Liver (tissue), 9 donors: Measurements from ENCODE around the gene CMIP. TPM values are rescaled to one million over a fixed set of nuclear protein-coding genes. Genes with fewer than 3 reads are reported as not detected.

Experiments used
- DNase-seq: peaks from one replicate; pipeline ENCODE4 v3.0.0-alpha.2; 2017; ENCODE audit warnings: low spot score
- H3K27ac ChIP-seq, 2 donors: one replicate each; pipeline ENCODE4 v1.7.0; 2013; ENCODE audit warnings: inconsistent platforms in 2 of 2, low read length in 2 of 2, control low read depth in 1 of 2, low read depth in 1 of 2, mild to moderate bottlenecking in 1 of 2
- H3K27me3 ChIP-seq, 4 donors: one replicate each; pipeline versions ENCODE4 v1.6.1 to v1.7.0; 2013; ENCODE audit warnings: low read length in 3 of 4, inconsistent platforms in 1 of 4, mild to moderate bottlenecking in 1 of 4, moderate library complexity in 1 of 4; ENCODE audit not compliant: control insufficient read depth in 4 of 4, insufficient read depth in 4 of 4
- H3K36me3 ChIP-seq, 4 donors: one replicate each; pipeline versions ENCODE4 v1.6.1 to v1.7.0; 2013; ENCODE audit warnings: low read length in 3 of 4, mild to moderate bottlenecking in 3 of 4, low read depth in 1 of 4, moderate library complexity in 1 of 4; ENCODE audit not compliant: control insufficient read depth in 4 of 4, insufficient read depth in 3 of 4
- H3K4me1 ChIP-seq, 4 donors: one replicate each; pipeline versions ENCODE4 v1.6.1 to v1.7.0; 2013; ENCODE audit warnings: low read length in 3 of 4, mild to moderate bottlenecking in 3 of 4, moderate library complexity in 1 of 4; ENCODE audit not compliant: control insufficient read depth in 4 of 4, insufficient read depth in 4 of 4
- H3K4me3 ChIP-seq, 3 donors: one replicate each; pipeline versions ENCODE4 v1.6.1 to v1.7.0; 2013; ENCODE audit warnings: low read length in 3 of 3, control low read depth in 1 of 3, low read depth in 1 of 3, mild to moderate bottlenecking in 1 of 3
- H3K9ac ChIP-seq, 2 donors: one replicate each; pipeline ENCODE4 v1.7.0; 2013; ENCODE audit warnings: low read length in 2 of 2, mild to moderate bottlenecking in 2 of 2, moderate library complexity in 2 of 2, control low read depth in 1 of 2, low read depth in 1 of 2
- H3K9me3 ChIP-seq, 4 donors: one replicate each; pipeline versions ENCODE4 v1.6.1 to v1.7.0; 2013; ENCODE audit warnings: low read length in 3 of 4; ENCODE audit not compliant: control insufficient read depth in 4 of 4
- CTCF ChIP-seq: fragments of 150-350 bp; IDR thresholded peaks from 2 replicates; pipeline ENCODE4 v1.5.1; 2017; ENCODE audit warnings: improper control_type of control experiment, low read depth, low read length; ENCODE audit not compliant: missing input control
- EGR1 ChIP-seq, 2 donors: IDR thresholded peaks; 2 replicates each; pipeline ENCODE4 v1.6.1; 2016 to 2018; ENCODE audit warnings: antibody characterized with exemption in 2 of 2, low read depth in 2 of 2
- FOXA1 ChIP-seq: IDR thresholded peaks from 2 replicates; pipeline ENCODE4 v1.6.1; 2016; ENCODE audit warnings: antibody characterized with exemption
- GABPA ChIP-seq, 2 donors: IDR thresholded peaks in 1 of 2; conservative IDR thresholded peaks in 1 of 2; 2 replicates each; pipeline ENCODE4 v1.6.1; 2016; ENCODE audit warnings: antibody characterized with exemption in 2 of 2, mild to moderate bottlenecking in 1 of 2, moderate library complexity in 1 of 2
- HNF4G ChIP-seq: IDR thresholded peaks from 2 replicates; pipeline ENCODE4 v1.6.1; 2016; ENCODE audit warnings: antibody characterized with exemption
- JUND ChIP-seq, 2 donors: IDR thresholded peaks; 2 replicates each; pipeline ENCODE4 v1.6.1; 2016; ENCODE audit warnings: antibody characterized with exemption in 2 of 2
- NR2F2 ChIP-seq: IDR thresholded peaks from 2 replicates; pipeline ENCODE4 v1.6.1; 2016; ENCODE audit warnings: antibody characterized with exemption
- REST ChIP-seq: IDR thresholded peaks from 2 replicates; pipeline ENCODE4 v1.6.1; 2016; ENCODE audit warnings: antibody characterized with exemption, mild to moderate bottlenecking
- SP1 ChIP-seq: IDR thresholded peaks from 2 replicates; pipeline ENCODE4 v1.6.1; 2018; ENCODE audit warnings: antibody characterized with exemption, mild to moderate bottlenecking
- TAF1 ChIP-seq: conservative IDR thresholded peaks from 2 replicates; pipeline ENCODE4 v1.6.1; 2016; ENCODE audit warnings: antibody characterized with exemption, mild to moderate bottlenecking
- YY1 ChIP-seq: IDR thresholded peaks from 2 replicates; pipeline ENCODE4 v1.6.1; 2016; ENCODE audit warnings: antibody characterized with exemption, mild to moderate bottlenecking
- WGBS: extraction: QIAGEN DNeasy Blood & Tissue Kit; methylation state at CpG from one replicate; pipeline ENCODE4 v1.1.7; 2013; 5-methylcytosine and 5-hydroxymethylcytosine counted together
- polyA plus RNA-seq, 2 donors: library from polyadenylated mRNA; stranded (reverse) in 1 of 2; unstranded in 1 of 2; fragments of 200-250 nt in 1 of 2; fragments of >200 nt in 1 of 2; fragmentation: Nextera tagmentation in 1 of 2; extraction: Ambion mirVana in 1 of 2; gene quantifications; one replicate each; pipeline versions ENCODE4 v1.2.1 to v1.2.3, GENCODE V29; 2013 to 2015
- total RNA-seq, 2 donors: library from RNA; depleted of rRNA; stranded (reverse); fragments of >200 nt; gene quantifications; one replicate each; pipeline ENCODE4 v1.2.3, GENCODE V29; 2014
- donor health status: healthy.
- donor health status: healthy.
- donor health status: healthy.
- donor health status: healthy.
- donor health status: healthy.

The CMIP gene
- total and polyA plus RNA-seq, 4 donors = 1.7 to 15.6 (median 10.1) TPM

- Histone ChIP-seq H3K36me3 (peaks cover 0 to 3% (median 0%) of the 10 kb centered on the region in 4 donors), H3K4me3 (no peak overlapping the region), H3K27ac (no peak overlapping the region), H3K27me3 (no peaks in the 10 kb centered on the region), H3K9me3 (no peaks in the 10 kb centered on the region), H3K4me1 (peaks cover 4 to 14% (median 10%) of the 10 kb centered on the region in 4 donors), H3K9ac (no peak overlapping the region)
- no peak for DNase-seq
- TF ChIP-seq FOXA1 (no peak), TAF1 (no peak), EGR1 (IDR thresholded peaks at IDR 0.05; ENCODE audit: low read depth in 2 of 2) (no peak), GABPA (IDR thresholded peaks at IDR 0.05 in 1 of 2, conservative IDR thresholded peaks at IDR 0.05 in 1 of 2) (no peak), YY1 (no peak), NR2F2 (no peak)
- WGBS = 79% methylated on average over 18 of the region's 18 CpGs
Measured at GRCh38 chr16:81641395-81642106, 196.9 kb downstream of the CMIP start.

- no peak overlapping the region for H3K27ac ChIP-seq
- H3K9me3 ChIP-seq = no peaks in the 10 kb centered on the region
- peaks cover 0 to 3% (median 0%) of the 10 kb centered on the region in 4 donors for H3K36me3 ChIP-seq
- TF ChIP-seq CTCF = no peak
- no peak for TF ChIP-seq JUND (IDR thresholded peaks at IDR 0.05)
- no peak overlapping the region for H3K9ac ChIP-seq
- no peak for DNase-seq
- no peak overlapping the region for H3K4me3 ChIP-seq
- no peaks in the 10 kb centered on the region for H3K27me3 ChIP-seq
- WGBS = 85% methylated on average over 4 of the region's 4 CpGs
- H3K4me1 ChIP-seq = peaks cover 4 to 10% (median 7%) of the 10 kb centered on the region in 4 donors
Measured at GRCh38 chr16:81642107-81642436, 197.5 kb downstream of the CMIP start.

- Histone ChIP-seq H3K27ac (no peak overlapping the region), H3K4me3 (no peak overlapping the region), H3K9ac (no peak overlapping the region), H3K27me3 (no peaks in the 10 kb centered on the region), H3K36me3 (peaks cover 0 to 3% (median 0%) of the 10 kb centered on the region in 4 donors), H3K9me3 (no peaks in the 10 kb centered on the region), H3K4me1 (peaks cover 4 to 10% (median 7%) of the 10 kb centered on the region in 4 donors)
- no peak for DNase-seq
- TF ChIP-seq TAF1 (no peak), NR2F2 (no peak), HNF4G (no peak), FOXA1 (no peak), SP1 (no peak), GABPA (IDR thresholded peaks at IDR 0.05 in 1 of 2, conservative IDR thresholded peaks at IDR 0.05 in 1 of 2) (no peak), REST (no peak), EGR1 (IDR thresholded peaks at IDR 0.05; ENCODE audit: low read depth in 2 of 2) (no peak)
- 86% methylated on average over 5 of the region's 5 CpGs for WGBS
Measured at GRCh38 chr16:81642943-81643342, 198.3 kb downstream of the CMIP start.
